GM19193 (cell line): ENCODE data around the gene THADA.
A peak's percentile ranks its signal among the peaks of the same experiment; 100 is the strongest.

ENCODE experiments used
- POLR2A ChIP-seq: IDR thresholded peaks from 4 replicates; pipeline ENCODE4 v1.6.1; 2011; ENCODE audit not compliant: insufficient read depth, insufficient read length; ENCODE audit errors: extremely low read depth

Gene THADA

GRCh38 chr2:43226558-43226954 lies 369.3 kb downstream of the THADA start, which contains the start of gene ZFP36L2:
Gene ZFP36L2, minus strand, starts transcription at chr2:43226606. Its CDS starts 291 bp downstream, at chr2:43226315.
- peak; percentile 97 for TF ChIP-seq POLR2A

GRCh38 chr2:43225788-43226557 lies 369.9 kb downstream of the THADA start:
- peak; percentile 58 for TF ChIP-seq POLR2A

- TF ChIP-seq POLR2A, result no peak
Measured at GRCh38 chr2:43225093-43225787, 370.6 kb downstream of the THADA start.

GRCh38 chr2:43224571-43225092 lies 371.2 kb downstream of the THADA start:
- TF ChIP-seq POLR2A, result no peak

- TF ChIP-seq POLR2A, result peak; percentile 56
Measured at GRCh38 chr2:43224131-43224570, 371.7 kb downstream of the THADA start.

GRCh38 chr2:43223521-43224001 lies 372.3 kb downstream of the THADA start:
- TF ChIP-seq POLR2A, result no peak

- no peak for TF ChIP-seq POLR2A
Measured at GRCh38 chr2:43222475-43223309, 373.1 kb downstream of the THADA start.

- TF ChIP-seq POLR2A, result peak; percentile 76
Measured at GRCh38 chr2:43221763-43222474, 373.9 kb downstream of the THADA start.

- TF ChIP-seq POLR2A, result peak; percentile 37
Measured at GRCh38 chr2:43221124-43221762, 374.6 kb downstream of the THADA start.

GRCh38 chr2:43220760-43221123 lies 375.1 kb downstream of the THADA start:
- no peak for TF ChIP-seq POLR2A

GRCh38 chr2:43220229-43220751 lies 375.5 kb downstream of the THADA start:
- no peak for TF ChIP-seq POLR2A

- TF ChIP-seq POLR2A, result peak; percentile 87
Measured at GRCh38 chr2:43219383-43220228, 376.2 kb downstream of the THADA start.
